NOMO-1 (cell line): ENCODE data around the gene EDDM13.
A peak's percentile ranks its signal among the peaks of the same experiment; 100 is the strongest.
"Not testable (repeated sequence)": the region's sequence is repeated elsewhere in the genome, so short reads cannot be mapped to it uniquely, and the experiment has no call there.

Experiments used
- DNase-seq, 2 experiments: peaks; one replicate each; lab custom pipeline; 2025; ENCODE audit not compliant: unreplicated experiment in 2 of 2; lab: John Stamatoyannopoulos, UW

EDDM13 gene

DNA sequence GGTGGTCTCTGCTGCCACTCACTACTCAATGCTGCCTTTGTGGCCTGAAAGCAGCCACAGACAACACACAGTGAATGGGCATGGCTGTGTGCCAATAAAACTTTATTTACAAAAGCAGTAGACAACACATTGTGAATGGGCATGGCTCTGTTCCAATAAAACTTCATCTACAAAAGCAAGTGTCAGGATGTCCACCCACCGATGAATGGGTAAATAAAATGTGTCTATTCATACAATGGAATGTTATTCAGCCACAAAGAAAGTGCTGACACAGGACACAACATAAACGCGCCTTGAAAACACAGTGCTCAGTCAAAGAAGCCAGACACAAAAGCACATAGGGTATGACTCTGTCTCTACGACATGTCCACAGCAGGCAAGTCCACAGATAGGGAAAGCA lies 22.0 kb downstream of the EDDM13 start:
- no peak for DNase-seq

DNA sequence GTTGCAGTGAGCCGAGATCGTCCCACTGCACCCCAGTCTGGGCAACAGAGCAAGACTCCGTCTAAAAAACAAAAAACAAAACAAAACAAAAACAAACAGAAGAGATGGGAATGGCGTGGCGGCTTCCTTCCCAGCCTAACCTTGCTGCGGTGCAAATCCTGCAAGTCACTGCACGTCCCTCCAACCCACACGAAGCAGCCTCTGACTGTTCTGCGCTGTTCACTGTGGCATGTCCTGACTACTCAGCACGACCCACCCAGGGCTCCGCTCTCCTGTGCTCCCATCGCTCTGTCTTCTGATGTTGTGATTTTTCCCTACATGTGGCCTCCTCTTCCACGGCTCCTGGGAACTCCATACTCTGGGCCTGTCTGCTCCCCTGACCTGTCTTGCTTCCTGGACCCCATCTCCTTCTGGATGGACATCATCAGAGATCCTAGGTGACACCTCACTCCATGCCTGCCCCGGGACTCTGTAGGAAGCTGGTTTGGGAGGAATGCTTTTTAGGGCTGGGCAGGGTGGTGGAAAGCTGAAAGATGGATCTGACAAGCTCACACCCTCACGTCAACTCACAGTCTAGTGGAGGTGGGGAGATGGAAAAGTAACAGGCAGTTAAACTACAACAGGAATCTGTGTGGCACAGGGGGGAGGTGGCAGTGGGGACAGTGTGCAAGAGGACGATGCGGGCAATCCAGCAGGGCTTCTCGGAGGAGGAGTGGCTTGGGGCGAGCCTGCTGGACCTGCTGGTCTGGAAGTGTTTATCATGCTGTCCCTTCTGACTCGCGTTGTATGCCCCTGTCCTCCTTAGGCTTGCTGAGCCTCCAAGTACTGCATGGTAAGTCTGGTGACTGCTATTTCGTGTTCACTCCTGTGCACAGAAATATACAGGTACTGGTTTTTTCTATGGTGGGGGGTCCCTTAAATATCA lies 23.2 kb downstream of the EDDM13 start:
- no peak for DNase-seq

- DNase-seq, result no peak
These were observed 24.5 kb downstream of the EDDM13 start for GRCh38 chr19:56297010-56297409.

GRCh38 chr19:56299688-56300087 lies 27.1 kb downstream of the EDDM13 start:
- DNase-seq, result no peak

DNA sequence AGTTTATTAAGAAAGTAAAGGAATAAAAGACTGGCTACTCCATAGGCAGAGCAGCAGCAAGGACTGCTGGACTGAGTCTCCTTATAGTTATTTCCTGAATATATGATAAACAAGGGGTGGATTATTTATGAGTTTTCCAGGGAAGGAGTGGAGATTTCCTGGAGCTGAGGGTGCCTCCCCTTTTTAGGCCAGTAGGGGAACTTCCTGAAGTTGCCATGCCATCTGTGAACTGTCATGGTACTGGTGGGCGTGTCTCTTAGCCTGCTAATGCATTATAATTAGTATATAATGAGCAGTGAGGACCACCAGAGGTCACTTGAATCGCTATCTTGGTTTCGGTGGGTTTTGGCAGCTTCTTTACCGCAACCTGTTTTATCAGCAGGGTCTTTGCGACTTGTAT lies 28.6 kb downstream of the EDDM13 start:
- DNase-seq, result no peak

DNA sequence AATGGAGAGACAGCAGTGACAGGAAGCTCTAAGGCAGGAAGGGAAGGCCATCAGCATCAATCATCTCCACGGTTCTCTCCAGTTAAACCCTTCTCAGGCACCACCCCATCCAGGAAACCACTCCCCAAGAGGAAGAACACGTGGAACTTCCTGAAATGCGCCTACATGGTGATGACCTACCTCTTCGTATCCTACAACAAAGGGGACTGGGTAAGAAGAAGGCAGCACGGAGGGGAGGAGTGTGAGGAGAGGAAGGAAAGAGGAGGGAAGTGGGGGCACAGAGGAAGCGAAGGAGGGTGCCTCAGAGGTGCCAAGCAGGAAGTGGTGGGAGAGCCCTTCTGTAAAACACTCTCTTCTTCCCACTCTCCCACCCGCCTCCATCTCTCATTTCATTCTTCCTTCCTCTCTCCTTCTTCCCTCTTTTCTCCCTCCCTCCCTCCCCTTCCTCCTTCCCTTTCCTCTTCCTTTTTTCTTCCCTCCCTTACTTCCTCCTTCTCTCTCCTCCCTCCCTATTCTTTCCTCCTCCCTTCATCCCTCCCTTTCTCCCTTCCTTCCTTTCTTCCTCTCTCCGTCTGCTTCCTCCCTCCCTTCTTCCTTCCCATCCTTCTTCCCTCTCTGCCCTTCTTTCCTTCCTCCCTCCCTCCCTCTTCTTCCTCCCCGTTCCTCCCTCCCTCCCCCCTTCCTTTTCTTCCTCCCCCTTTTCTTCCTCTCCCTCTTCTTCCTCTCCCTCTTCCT lies 29.5 kb downstream of the EDDM13 start:
- peak in 1 of 2 experiments; percentile 9 for DNase-seq

GRCh38 chr19:56304243-56304642 lies 31.7 kb downstream of the EDDM13 start:
- DNase-seq, result no peak

DNA sequence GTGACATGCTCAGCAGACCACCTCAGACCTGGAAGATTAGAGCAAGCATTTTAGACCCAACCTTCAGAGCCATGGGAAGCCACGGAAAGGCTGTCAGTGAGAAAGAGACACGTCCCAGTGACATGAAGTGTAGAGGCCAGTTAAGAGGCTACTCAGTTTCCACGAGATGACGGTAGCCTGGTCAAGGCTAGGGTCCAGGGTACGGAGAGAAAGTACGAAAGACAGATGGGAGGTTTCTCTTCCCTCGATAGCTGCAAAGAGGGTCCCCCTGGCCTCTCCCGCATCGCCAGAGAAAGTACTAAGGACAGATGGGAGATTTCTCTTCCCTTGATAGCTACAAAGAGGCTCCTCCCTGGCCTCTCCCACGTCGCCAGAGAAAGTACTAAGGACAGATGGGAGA lies 33.5 kb downstream of the EDDM13 start:
- no peak for DNase-seq

DNA sequence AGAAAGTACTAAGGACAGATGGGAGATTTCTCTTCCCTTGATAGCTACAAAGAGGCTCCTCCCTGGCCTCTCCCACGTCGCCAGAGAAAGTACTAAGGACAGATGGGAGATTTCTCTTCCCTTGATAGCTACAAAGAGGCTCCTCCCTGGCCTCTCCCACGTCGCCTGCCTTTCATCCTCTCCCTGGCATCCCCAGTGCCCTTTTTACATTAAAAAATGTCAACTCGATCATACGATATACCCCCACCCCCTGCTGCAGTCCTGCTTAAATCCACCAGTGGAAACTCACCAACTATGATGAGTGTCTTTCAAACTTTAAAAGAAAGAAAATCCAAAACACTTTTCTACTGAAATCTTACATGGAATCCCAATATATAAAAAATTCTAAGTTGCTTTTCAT lies 34.5 kb downstream of the EDDM13 start:
- DNase-seq, result not testable (repeated sequence)

DNA sequence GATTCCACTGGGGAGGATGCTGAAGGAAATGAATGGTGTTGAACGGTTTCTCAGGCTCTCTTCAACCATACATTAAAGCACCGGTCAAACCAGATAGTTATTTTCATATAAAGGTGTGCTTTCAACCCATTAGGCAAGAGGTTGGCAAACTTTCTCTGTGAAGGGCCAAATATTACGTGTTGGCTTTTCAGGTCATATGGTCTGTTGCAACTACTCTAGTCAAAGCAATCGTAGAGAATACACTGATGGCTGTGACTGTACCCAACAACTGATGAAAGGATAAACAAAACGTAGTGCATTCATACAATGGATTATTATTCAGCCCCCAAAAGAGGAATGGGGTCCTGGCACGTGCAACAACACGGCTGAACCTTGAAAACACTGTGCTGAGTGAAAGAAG lies 36.2 kb downstream of the EDDM13 start:
- no peak for DNase-seq

GRCh38 chr19:56309511-56310185 lies 37.1 kb downstream of the EDDM13 start:
- DNase-seq, result peak; percentile 42 to 69

GRCh38 chr19:56310462-56310861 lies 37.9 kb downstream of the EDDM13 start:
- no peak for DNase-seq

DNA sequence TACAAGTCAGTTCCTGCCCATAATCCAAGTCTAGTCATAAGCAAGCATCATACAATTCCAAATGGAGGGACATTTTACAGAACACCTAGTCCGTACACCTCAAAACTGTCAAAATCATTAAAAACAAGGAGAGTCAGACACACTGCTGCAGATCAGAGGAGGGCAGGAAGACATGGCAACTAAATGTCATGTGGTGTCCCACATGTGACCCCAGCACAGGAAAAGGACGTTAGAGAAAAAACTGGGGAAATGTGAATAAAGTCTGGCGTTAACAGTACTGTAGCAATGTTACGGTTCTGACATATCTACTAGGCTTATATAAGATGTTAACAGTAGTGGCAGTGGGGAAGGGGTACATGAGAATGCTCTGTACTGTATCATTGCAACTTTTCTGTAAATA lies 39.8 kb downstream of the EDDM13 start:
- DNase-seq, result no peak

DNA sequence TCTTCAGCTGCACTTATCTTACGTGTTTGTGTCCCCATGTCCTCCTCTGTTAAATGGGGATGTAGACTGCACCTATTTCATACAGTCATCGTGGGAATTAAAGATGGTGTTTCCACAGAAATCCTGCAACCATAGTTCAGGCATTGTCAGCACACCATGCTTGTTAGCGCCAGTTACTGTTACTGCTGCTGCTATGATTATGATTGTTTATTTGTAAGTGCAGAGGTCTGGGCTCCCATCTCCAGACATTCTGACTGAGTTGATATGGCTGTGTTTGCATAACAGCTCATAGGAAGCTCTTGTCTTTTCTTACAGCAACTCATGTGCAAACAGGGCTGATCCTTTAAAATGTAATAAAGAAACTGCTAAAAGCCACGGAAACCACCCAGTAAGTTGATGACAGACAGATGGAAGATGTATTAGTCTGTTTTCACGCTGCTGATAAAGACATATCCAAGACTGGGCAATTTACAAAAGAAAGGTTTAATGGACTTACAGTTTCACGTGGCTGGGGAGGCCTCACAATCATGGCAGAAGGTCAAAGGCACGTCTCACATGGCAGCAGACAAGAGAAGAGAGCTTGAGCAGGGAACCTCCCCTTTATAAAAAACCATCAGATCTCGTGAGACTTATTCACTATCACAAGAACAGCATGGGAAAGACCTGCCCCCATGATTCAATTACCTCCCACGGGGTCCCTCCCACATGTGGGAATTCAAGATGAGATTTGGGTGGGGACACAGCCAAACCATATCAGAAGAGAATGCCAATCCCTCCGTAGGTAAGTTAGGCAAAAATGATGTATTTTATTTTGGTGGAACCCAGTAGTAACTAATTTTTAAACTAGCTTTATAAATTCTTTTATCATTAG lies 40.5 kb downstream of the EDDM13 start:
- DNase-seq, result no peak

GRCh38 chr19:56314018-56314380 lies 41.5 kb downstream of the EDDM13 start:
- DNase-seq, result peak; percentile 42 to 58

GRCh38 chr19:56314381-56315076 lies 42.0 kb downstream of the EDDM13 start, which contains the start of gene ZSCAN5A:
ZSCAN5A (minus strand) TSS chr19:56314839; CDS start chr19:56225046, 89,793 bp downstream.
- peak; percentile 92 to 94 for DNase-seq

DNA sequence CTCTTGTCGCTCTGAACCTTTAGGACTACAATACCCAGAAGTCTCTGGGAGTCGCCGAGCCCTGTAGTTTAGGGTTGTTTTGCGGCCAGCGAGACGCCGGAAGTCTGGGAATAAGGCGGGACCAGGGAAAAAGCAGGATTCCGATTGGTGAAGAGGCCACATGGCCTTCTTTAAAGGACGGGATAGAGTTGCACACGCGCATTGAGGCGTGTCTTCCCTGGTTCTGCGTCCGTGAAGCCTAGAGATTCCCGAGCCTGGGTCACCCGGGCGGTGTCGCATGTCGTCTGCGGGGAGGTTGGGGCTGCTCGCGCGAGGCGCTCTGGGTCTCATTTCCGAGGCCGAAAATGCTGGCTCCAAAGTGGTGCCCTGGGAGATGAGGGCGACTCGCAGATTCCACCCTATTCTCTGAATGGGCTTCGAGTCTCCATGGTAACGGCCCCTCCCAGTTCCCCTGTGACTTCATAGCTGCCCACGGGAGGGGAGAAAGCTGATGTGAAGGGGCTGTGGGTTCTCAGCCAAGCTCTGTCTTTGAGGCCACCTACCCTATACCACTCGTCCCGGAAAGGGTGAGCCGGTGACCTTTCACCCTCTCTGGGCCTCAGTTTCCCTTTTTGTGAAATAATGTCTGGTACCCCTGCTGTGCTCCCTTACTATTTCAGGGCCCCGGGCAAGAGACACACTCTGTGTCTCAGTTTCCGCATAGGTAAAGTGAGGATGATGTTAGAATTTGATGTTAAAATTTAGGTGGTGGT lies 42.7 kb downstream of the EDDM13 start:
- DNase-seq, result peak; percentile 93 to 94

- no peak for DNase-seq
These were observed 44.2 kb downstream of the EDDM13 start for GRCh38 chr19:56316728-56317127.

- no peak for DNase-seq
These were observed 45.2 kb downstream of the EDDM13 start for GRCh38 chr19:56317749-56318148.
